Measurements from ENCODE around the gene DDO.
A peak's percentile ranks its signal among the peaks of the same experiment; 100 is the strongest.

DDO gene, protein sequence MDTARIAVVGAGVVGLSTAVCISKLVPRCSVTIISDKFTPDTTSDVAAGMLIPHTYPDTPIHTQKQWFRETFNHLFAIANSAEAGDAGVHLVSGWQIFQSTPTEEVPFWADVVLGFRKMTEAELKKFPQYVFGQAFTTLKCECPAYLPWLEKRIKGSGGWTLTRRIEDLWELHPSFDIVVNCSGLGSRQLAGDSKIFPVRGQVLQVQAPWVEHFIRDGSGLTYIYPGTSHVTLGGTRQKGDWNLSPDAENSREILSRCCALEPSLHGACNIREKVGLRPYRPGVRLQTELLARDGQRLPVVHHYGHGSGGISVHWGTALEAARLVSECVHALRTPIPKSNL

DNA sequence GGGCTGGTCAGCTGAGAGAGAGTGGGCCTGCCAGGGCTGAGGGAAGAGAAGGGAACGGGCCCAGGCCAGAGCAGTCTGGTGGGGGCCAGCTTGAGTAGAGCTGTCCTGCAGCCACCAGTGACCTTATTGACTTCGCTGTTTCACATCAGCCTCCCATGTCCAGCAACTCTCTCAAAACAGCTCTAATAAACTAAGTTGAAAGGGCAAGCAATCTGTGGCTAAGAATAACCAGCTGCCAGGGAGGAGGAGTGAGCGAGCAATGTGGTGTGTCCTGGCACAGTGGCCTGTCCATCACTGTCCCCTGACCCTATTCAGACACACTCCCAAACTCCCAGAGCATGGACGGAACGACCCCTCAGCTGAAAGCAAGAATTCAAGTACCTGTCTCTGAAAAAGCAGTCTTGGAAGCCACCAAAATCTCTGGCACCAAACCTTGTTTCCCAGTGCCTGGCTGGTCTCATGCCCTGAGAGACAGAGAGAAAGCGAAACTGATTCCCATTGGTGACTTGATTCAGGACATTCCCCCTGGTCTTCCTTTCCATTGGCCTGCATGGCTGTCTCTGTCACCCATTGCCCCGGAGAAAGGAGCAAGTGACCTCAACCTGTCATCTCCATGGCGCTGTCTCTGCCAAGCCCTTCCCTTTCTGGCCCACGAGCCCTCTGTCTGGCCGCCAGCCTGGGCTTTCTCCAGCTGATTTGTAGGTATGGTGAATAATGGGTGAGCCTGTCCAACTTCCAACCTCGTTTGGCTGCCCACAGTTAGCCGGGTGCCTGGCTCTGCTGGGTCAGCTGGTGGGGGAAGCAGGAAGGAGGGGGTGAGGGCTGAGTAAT, at the start of gene DDO:
Gene DDO, minus strand, starts transcription at position 490 of the 831 bp plus-strand sequence. CDS start 2,113 bp downstream, outside the sequence.
- DNase-seq = no peak

DNA sequence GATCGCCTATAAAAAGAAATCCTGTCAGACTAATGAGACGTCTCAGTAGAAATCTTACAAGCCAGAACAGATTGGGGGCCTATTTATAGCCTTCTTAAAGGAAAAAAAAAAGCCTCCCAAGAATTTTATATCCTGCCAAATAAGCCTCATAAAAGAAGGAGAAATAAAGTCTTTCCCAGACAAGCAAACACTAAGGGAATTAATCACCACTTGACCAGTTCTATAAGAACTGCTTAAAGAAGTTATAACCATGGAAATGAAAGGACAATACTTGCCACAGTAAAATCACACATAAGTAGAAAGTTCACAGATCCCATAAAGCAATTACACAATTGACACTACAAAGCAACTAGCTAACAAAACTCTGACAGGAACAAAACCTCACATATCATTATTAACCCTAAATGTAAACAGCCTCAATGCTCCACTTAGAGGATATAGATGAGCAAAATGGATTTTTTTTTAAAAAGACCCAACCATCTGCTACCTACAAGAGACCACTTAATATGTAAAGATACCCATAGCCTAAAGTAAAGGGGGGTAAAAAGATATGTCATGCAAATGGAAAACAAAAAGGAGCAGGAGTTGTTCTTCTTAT, 47.6 kb upstream of the DDO start:
- DNase-seq = no peak

DNA sequence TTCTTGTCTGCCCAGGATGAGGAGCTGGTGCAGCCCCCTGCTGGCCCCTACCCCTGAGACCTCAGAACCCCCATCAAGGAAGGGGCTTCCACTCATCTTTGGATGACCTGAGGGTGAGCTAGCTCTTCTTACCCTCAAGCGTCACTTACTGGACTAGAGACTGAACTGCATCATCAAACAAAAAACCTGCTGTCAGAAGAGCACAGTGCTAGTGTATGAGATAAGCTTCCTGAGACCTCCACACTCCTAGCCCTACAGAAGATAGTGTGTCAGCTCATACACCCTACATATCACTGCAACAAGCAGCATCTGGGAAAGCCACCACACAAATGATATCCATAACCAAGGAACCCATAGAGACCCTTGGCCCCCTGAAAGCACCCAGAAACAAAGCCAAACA, 46.0 kb upstream of the DDO start:
- no peak for DNase-seq

DNA sequence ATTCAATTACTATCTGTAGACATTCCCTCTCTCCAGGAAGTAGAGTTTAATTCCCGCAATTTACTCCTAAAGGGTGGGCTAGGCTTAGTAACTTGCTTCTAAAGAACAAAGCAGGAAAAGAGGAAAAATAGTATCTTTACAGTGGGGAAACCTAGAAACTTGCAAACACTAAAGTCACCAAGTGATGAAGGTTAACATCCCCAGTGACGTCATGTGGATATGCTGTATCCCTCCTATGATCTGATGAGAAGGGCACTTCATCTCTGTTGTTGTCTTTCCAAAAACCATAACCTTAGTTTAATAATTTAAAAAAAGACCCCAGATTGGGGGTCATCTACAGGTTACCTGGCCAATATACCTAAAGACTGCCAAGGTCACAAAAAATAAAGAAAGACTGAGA, 43.8 kb upstream of the DDO start:
- no peak for DNase-seq

DNA sequence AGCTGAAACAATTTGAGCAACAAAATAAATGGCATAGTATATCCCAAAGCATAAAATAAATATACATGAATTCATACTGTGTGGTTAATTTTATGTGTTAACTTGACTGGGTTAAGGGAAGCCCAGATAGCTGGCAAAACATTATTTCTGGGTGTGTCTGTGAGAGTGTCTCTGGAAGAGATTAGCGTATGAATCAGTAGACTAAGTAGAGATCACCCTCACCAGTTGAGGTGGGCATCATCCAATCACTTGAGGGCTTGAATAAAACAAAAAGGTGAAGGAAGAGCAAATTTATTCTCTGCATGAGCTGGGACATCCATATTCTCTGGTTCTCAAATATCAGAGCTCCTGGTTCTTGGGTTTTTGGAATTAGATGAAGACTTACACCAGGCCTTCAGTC, 43.1 kb upstream of the DDO start:
- DNase-seq = no peak

DNA sequence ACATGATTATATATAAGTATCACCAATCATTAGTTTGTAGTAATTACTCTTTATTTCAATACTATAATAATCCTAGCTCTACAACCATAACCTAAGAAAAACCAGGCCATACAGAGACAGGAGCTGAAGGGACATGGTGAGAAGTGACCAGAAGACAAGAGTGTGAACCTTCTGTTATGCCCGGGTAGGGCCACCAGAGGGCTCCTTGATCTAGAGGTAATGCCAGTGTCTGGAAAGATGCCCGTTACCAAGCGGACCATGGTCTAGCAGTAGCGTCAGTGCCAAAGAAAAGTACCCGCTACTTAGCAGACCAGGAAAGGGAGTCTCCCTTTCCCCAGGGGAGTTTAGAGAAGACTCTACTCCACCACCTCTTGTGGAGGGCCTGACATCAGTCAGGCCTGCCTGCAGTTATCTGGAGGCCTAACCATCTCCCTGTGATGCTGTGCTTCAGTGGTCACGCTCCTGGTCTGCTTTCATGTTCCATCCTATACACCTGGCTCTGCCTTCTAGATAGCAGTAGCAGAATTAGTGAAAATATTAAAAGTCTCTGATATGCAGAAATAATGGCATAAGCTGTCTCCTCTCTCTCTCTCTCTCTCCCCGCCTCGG, 42.3 kb upstream of the DDO start:
- peak; percentile 5 for DNase-seq

DNA sequence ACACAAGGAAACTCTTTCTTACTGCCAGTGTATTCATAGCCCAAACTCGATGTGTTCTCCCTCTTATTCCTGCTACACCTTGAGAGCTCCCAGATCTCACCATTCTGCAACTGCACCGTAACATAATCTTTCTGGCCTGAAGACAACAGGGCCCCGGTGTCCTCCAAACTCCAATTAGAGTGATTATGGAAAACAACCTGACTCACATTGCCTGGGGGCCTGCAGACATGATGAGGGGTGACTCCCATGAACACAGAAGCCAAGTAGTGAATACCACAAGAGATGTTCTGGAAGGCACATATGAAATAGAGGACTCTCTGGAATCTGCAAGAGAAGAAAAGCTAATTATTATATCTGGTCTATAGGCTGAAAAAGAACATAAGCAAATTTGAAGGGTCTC, 41.3 kb upstream of the DDO start:
- no peak for DNase-seq

DNA sequence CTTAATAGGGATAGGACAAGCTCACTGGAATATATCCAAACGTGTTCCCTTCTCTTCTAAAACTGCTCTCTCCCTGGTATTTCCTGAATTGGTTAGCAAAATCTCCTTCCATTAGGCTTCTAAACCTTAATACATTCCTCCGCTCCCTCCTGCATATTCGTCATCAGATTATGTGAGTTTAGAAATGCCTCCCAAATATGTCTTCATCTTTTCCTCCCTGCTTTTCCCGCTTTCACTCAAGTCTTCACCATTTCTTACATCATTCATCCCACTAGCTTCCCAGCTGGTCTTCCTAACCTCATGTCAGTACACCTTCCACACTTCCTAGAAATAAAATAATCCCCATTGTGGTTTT, 34.1 kb upstream of the DDO start:
- no peak for DNase-seq

DNA sequence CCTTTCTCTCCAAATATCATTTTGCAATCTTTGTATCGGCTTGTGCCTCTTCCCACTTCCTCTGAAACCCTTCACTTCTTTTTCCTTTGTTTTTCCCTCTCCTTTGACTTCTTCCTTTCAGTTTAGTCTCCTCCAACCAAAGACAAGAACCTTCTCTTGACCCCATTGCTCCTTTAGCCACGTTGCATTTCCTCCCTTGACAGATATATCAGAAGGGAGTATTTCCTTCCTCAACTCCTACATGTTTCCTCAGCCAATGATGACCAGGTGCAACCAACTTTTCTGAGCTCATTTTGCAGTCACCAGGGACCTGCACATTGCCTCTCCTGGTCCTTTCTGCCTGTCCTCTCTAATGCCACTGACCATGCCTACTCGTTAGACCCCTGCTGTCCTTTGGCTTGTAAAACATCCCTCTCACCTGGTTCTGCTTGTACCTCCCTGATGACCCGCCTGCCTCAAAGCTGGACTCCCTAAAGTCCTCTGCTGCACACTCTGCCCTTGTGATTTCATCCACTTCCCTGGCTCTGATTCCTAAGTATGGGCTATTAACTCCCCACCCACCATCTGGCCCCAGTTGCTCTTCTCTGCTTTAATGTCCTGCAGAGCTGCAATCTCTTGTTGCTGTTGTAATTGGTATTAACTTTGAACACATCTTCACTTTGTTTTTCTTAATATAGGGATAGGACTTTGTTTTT, 33.6 kb upstream of the DDO start:
- DNase-seq = no peak

DNA sequence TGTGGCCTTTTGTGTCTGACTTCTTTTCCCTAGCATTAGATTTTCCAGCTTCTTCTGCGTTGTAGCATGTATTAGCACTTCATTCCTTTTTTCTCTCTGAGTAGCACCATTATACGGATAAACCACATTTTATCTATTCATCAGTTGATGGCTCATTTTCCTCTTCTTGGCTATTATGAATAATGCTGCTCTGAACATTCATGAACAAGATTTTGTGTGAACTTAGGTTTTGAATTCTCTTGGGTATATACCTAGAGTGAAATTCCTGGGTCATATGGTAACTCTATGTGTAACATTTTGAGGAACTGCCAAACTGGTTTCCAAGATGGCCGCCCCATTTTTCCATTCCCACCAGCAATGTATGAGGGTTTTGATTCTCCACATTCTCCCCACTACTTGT, 32.4 kb upstream of the DDO start:
- DNase-seq = no peak

DNA sequence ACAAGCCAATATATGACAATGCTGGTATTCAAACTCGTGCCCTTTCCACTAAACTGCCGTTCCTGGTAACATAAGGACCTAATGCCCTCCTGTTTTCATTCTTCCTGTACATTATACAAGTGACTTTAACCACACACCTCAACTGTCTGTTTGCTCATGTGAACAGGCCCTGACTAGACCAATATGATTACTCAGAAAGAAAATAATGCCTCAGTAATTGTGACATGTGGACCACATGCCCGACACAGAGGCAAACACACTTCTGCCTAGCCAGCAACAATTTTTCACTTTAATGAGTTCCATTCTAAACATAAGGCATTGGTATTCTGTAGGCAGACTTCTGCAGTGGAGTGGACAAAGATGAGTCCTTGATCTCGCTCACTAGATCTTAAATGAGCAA, 31.0 kb upstream of the DDO start:
- no peak for DNase-seq

DNA sequence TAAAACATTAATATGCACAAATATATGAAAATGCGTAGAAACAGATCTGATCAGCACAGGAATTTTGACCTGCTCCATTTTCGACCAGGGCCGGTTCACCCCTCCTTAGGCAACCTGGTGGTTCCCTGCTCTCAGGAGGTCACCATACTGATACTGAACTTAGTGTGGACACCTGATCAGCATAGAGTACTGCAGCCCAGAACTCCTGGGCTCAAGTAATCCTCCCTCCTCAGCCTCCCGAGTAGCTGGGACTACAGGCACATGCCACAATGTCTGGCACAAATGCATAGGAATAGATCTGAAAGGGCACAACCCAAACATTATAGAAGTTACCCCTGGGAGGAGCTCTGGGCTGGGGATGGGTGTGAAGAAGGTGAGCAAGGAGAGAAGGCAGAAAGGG, 24.7 kb upstream of the DDO start:
- DNase-seq = no peak

DNA sequence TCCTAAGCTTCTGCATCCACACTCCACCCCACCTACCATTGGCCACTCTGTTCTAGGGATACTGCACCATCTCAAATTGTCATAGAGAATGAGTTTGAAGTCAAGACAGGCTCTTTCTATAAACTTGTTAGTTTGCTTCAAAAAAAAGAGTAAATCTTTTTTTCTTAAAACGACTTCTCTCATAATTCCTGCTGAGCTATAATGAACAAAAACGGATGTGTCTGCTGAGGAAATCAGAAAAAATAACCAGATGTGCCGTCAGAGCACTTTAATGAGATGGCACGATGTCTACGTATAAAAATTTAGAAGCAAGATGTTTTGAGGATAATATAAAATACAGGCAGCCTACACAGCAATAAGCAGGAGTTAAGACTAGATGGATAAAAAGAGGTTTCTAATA, 24.0 kb upstream of the DDO start:
- no peak for DNase-seq

DNA sequence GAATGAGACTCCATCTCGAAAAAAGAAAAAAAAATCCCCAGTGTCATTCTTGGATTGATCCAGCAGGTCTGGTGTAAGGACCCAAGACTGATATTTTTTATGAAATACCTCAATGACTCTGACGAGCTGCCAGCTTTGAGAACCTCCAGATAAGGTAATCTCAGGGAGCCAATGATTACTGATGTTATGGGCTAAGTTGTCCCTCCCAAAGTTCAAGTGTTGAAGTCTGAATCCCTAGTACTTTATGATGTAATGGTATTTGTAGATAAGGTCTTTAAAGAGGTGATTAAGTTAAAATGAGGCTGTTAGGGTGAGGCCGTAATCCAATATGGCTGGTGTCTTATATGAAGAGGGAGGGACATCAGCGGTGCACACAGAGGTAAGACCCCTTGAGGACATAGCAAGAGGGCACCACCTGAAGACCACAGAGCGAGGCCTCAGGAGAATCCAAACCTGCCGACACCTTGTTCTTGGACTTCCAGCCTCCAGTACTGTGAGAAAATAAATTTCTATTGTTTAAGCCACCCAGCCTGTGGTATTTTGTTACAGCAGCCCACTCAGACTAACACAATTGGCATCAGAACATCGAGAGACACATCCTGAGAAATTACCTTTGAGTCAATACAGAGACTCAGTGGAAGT, 19.7 kb upstream of the DDO start:
- DNase-seq = no peak

DNA sequence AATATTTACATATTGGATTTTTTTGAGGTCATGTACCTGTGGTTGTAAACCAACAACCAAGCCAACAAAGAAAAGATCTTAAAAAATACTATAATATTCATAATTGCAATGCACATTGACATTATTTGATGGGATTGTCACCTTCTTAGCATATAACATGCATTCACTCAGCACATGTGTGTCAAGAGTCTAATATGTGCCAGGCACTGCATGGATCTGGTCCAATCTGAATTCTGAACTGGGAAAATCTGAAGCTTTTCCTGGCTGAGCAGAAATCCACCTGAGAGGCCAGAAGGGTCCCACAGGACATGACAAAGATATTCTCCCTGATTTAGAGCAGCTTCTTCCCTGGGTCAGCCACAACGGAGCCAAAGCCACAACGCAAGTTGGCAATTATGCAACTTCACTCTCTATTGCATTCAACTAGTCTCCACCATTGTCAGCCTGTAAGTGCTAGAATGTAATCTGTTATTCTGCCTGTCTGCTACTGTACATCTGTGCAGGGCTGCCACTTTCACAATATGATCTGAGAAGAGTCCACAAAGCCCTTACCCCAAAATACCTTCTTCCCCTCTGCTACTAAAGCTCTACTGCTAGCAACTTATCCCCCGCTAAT, 17.0 kb upstream of the DDO start:
- no peak for DNase-seq

DNA sequence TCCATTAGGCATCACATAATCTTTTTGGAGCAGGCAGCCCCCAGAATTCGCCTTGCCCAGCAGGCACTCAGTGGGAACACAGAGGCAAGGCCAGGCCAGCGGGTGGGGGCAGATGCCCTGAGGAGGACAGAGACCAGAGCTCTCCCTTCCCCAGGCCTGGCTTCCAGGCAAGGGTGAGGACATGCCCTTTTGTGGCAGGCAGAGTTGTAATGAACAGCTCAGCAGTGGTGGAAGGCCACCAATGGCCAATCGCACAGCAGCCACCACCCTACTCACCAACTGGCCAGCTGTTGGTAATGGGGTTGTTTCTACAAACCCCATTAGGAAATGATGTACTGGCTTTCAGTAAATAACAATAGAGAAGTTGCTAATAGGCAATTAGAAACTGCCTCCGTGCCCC, 15.4 kb upstream of the DDO start:
- DNase-seq = no peak

DNA sequence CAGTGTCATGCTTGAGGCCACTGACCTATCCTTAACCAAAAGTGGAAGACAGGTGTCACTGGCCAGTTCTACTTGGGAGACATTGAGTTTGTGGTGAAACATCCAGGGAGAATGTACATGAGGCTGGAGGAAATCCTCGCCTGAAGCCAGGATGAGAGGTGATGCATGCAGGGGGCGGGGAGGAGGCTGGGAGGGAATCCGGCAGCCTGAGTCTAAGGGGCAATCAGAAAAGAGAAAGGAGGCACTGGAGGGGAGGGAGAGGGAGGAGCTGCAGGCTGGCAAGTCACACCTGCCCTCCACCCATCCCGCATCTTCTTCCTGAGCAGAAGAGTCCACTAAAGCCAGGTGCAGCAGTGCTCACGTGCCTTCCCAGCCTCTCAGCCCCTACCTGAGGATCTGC, 14.9 kb upstream of the DDO start:
- DNase-seq = no peak

DNA sequence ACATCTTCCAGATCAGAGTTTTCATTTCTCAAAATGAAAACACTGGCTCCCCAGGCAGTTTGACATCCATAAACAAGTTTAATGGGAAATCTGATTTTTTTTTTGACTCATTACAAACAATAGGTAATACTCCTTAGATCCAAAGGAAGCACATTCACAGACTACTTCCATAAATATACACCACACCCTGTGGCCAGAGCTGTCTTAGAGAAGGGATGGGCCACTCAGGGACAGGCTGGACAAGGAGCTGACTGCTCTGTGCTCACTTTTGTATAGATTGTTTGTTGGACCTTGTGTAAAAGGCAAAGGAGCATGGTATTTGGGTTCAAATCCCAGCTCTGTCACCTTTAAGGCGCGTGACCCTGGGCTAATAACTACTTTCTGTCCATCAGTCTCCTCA, 12.8 kb upstream of the DDO start:
- no peak for DNase-seq

DNA sequence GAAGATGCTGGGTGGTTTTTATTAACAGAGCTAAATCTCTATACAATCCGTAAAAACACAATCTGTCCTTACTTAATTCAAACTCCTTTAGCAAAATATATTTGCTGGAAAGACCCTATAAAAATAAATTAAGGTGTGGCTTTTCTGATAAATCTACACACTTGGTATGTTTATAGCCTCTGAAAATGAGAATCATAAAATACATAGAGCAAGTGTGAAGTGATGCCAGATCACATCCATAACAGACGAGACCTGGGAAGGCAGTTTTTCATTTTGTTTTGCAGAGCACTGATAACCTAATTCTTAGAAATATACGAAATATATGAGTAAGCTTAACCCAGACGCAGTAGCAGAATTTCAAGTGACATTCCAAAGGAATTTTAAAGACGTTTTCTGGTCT, 10.4 kb upstream of the DDO start:
- DNase-seq = no peak

DNA sequence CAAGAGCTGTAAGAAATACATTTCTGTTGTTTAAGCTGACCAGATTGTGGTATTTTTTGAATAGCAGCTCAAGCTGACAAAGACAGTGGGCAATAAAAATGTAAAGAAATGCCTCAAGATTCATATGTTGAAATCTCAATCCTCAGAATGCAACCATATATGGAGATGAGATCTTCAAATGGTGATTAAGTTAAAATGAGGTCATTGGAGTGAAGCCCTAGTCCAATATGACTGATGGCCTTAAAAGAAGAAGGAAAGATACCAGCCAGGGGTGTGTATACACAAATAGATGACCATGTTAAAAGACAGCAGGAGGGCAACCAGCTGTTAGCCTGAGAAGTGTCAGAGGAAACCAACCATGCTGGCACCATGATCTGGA, 7.1 kb upstream of the DDO start:
- DNase-seq = no peak

DNA sequence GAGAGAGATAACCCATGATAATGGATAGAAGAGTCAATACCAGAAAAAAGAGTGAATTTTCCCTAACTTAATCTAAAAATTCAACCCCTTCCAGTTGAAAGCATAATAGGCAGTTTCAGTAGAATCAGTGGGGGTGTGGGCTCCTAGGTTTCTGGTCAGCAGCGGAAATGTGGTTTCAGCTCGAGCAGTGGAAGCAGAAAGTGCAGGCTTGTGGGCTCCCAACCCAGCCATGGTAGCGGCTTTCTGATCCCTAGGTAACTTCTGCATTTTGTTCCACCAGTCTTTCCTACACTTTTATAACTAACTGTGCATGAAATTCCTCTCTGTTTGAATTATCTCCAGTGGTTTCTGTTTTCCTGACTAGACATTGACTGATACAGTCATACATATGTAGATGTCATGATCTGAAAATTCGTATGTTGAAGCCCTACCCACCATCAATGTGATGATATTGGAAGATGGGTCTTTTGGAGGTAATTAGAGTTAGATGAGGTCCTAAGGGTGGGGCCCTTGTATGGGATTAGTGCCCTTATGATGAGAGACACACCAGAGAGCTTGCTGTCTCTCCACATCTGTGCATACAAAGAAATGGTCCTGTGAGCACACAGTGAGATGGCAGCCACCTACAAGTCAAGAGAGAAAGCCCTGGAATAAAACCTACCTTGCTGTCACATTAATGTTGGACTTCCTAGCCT, 6.5 kb upstream of the DDO start:
- DNase-seq = no peak

All from NCI-H2171 (cell line).